Adrenal gland (tissue), 5 donors: Measurements from ENCODE around the gene OTOP1.

Experiments used
- CTCF ChIP-seq, 6 experiments: fragments of 450-650 bp in 4 of 6; fragments of 200-600 bp in 2 of 6; sonication (generic) in 1 of 6; IDR thresholded peaks; 1 replicate in 5 of 6; 2 replicates in 1 of 6; pipeline versions ENCODE4 v1.5.1 to v1.8.0; 2016 to 2021; ENCODE audit warnings: antibody characterized with exemption in 6 of 6, mild to moderate bottlenecking in 2 of 6, moderate library complexity in 1 of 6
- POLR2A ChIP-seq, 2 donors: fragments of 450-650 bp; IDR thresholded peaks; one replicate each; pipeline ENCODE4 v1.6.1; 2017; ENCODE audit warnings: antibody characterized with exemption in 2 of 2, mild to moderate bottlenecking in 2 of 2, moderate library complexity in 1 of 2
- donor health status: DM: no; HTN: no; CAD: no.

DNA sequence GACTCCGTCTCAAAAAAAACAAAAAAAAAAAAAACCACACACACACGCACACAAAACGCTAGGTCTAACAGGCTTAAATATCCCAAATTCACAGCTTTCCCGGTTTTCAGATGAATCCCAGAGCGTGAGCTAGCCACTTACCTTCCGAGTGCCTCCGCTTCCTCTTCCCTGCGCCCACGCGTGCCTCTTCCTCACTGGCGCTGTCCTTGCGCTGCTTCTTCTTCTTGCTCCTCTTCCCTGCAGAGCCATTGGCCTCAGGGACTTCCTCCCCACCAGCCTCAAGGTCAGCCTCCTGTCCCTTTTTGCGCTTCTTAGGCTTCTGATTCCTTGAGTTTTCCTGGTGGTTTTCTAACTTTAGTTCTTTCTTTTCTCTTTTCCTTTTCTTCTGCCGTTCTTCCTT lies 47.5 kb upstream of the OTOP1 start:
- TF ChIP-seq POLR2A (IDR thresholded peaks at IDR 0.05) (no peak), CTCF (IDR thresholded peaks at IDR 0.05) (no peak)
